ENCODE results near the gene IMPG2. TPM values are rescaled to one million over a fixed set of nuclear protein-coding genes. Genes with fewer than 3 reads are reported as not detected.
A peak's percentile ranks its signal among the peaks of the same experiment; 100 is the strongest.

IMPG2 gene
- total and polyA plus RNA-seq, 7 donors = 0.07 to 1.4 (median 0.66) TPM; not detected in 2

- no peaks in the 10 kb centered on the region for H3K9me3 ChIP-seq
- 95 to 97% methylated on average over 7 of the region's 7 CpGs for WGBS, 2 donors
Observed at GRCh38 chr3:101329016-101329673, 8.8 kb upstream of the IMPG2 start.

DNA sequence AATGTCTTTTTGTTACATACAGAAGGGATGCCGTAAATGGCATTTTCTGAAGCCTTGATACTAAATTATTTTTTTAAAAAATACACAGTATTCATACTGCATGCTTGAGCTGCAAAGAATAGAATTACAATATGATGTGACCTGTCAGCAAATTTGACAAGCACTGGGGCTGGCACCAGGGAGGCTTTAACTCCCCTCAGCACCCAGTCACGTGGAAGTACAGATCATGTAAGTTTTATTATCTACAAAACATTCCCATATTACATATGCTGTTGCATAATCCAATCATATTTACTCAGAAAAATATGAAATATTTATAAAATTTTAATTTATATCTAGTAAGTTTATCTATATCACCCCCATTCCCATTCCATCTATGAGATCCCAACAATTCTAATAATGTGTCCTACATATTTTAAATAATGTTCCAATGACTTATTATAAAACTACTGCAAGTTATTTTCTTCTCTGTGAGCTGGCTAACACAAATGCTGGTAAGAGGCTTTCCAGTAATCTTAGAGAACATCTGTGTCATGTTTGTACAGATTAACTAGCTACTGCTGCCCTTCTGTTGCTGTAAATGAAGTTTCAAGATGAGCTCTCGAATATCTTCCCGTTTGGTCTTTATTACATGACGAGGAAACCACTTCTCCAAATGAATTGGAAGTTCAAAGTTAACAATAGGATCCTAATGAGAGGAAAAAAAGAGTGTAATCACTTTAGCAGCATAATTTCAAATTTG lies 5.2 kb upstream of the IMPG2 start:
- TF ChIP-seq POLR2A (IDR thresholded peaks at IDR 0.05) (no peak), POLR2AphosphoS5 (IDR thresholded peaks at IDR 0.05) (peak in 2 of 4 donors; percentile 10 to 30)
- TF ChIP-seq, protein P1, sequence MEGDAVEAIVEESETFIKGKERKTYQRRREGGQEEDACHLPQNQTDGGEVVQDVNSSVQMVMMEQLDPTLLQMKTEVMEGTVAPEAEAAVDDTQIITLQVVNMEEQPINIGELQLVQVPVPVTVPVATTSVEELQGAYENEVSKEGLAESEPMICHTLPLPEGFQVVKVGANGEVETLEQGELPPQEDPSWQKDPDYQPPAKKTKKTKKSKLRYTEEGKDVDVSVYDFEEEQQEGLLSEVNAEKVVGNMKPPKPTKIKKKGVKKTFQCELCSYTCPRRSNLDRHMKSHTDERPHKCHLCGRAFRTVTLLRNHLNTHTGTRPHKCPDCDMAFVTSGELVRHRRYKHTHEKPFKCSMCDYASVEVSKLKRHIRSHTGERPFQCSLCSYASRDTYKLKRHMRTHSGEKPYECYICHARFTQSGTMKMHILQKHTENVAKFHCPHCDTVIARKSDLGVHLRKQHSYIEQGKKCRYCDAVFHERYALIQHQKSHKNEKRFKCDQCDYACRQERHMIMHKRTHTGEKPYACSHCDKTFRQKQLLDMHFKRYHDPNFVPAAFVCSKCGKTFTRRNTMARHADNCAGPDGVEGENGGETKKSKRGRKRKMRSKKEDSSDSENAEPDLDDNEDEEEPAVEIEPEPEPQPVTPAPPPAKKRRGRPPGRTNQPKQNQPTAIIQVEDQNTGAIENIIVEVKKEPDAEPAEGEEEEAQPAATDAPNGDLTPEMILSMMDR (IDR thresholded peaks at IDR 0.05) = no peak
- Histone ChIP-seq H3K27ac (peak overlapping the region in 2 of 4 donors; percentile 5 to 35), H3K4me3 (no peak overlapping the region), H3K27me3 (no peaks in the 10 kb centered on the region), H3K4me1 (peaks cover 0 to 9% (median 4%) of the 10 kb centered on the region in 4 donors), H3K36me3 (peaks cover 0 to 36% (median 0%) of the 10 kb centered on the region in 4 donors), H3K9me3 (no peaks in the 10 kb centered on the region)
- intact Hi-C loops (cut with DNase I) = no loop called here
- WGBS, 2 donors = 83 to 86% methylated on average over 5 of the region's 5 CpGs
- DNase-seq = no peak

More at GRCh38 chr3:101329016-101329673, 8.8 kb upstream of the IMPG2 start:
- peaks cover 0 to 9% (median 4%) of the 10 kb centered on the region in 4 donors for H3K4me1 ChIP-seq
- no peak for DNase-seq
- intact Hi-C loops (cut with DNase I) = no loop called here
- no peaks in the 10 kb centered on the region for H3K27me3 ChIP-seq
- H3K36me3 ChIP-seq = peaks cover 0 to 49% (median 0%) of the 10 kb centered on the region in 4 donors
- TF ChIP-seq EP300 (IDR thresholded peaks at IDR 0.05) = no peak
- TF ChIP-seq, protein P1 (IDR thresholded peaks at IDR 0.05) = no peak
- no peak for TF ChIP-seq POLR2A (IDR thresholded peaks at IDR 0.05)
- no peak for TF ChIP-seq POLR2AphosphoS5 (IDR thresholded peaks at IDR 0.05)
- H3K4me3 ChIP-seq = no peak overlapping the region
- H3K27ac ChIP-seq = no peak overlapping the region

GRCh38 chr3:101319531-101319930 lies 844 bp downstream of the IMPG2 start:
- intact Hi-C loops (cut with DNase I) = no loop called here
- no peak for TF ChIP-seq EP300 (IDR thresholded peaks at IDR 0.05)
- DNase-seq = no peak
- Histone ChIP-seq H3K36me3 (no peaks in the 10 kb centered on the region), H3K27ac (peak overlapping the region in 2 of 4 donors; percentile 31 to 40), H3K9me3 (no peaks in the 10 kb centered on the region), H3K4me3 (peak overlapping the region in 2 of 4 donors; percentile 10 to 34), H3K27me3 (no peaks in the 10 kb centered on the region), H3K4me1 (peaks cover 0 to 3% (median 0%) of the 10 kb centered on the region in 4 donors)
- 54 to 70% methylated on average over 5 of the region's 5 CpGs for WGBS, 2 donors

DNA sequence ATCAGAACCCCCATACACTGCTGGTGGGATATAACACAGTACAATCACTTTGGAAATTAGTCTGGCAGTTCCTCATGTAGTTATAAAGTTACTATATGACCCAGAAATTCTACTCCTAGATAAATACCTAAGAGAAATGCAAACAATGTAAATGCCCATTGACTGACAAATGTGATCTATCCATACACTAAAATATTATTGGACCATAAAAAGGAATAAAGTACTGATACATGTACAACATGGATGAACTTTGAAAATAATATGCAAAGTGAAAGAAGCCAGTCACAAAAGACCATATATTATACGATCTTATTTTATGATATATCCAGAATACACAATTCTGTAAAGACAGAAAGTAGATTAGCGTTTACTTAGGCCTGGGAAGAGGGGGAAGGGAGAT lies 7.8 kb downstream of the IMPG2 start:
- no peaks in the 10 kb centered on the region for H3K27me3 ChIP-seq
- no peak for TF ChIP-seq POLR2A (IDR thresholded peaks at IDR 0.05)
- TF ChIP-seq POLR2AphosphoS5 (IDR thresholded peaks at IDR 0.05) = no peak
- TF ChIP-seq, protein P1 (IDR thresholded peaks at IDR 0.05) = no peak
- no peak for TF ChIP-seq EP300 (IDR thresholded peaks at IDR 0.05)
- DNase-seq = no peak
- no peaks in the 10 kb centered on the region for H3K9me3 ChIP-seq
- peaks cover 0 to 22% (median 12%) of the 10 kb centered on the region in 4 donors for H3K4me1 ChIP-seq
- no peaks in the 10 kb centered on the region for H3K36me3 ChIP-seq
- intact Hi-C loops (cut with DNase I) = no loop called here
- H3K27ac ChIP-seq = no peak overlapping the region
- WGBS, 2 donors = 20 to 72% methylated on average over 2 of the region's 2 CpGs
- no peak overlapping the region for H3K4me3 ChIP-seq

DNA sequence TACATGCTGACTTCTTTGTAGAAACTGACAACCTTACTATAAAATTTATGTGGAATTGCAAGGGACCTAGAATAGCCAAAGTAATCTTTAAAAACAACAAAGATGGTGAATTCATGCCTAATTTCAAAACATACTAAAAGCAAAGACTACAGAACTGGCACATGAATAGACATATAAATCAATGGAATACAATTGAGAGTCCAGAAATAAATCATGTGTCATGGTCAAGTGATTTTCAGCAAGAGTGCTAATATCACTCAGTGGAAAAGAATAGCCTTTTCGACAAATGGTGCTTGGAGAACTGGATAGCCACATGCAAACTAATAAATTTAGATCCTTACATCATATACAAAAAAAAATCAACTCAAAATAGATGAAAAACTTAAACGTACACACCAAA lies 8.7 kb downstream of the IMPG2 start:
- Histone ChIP-seq H3K27me3 (no peaks in the 10 kb centered on the region), H3K36me3 (no peaks in the 10 kb centered on the region), H3K4me1 (peaks cover 0 to 22% (median 12%) of the 10 kb centered on the region in 4 donors), H3K9me3 (no peaks in the 10 kb centered on the region), H3K4me3 (no peak overlapping the region), H3K27ac (no peak overlapping the region)
- 49 to 74% methylated on average over 2 of the region's 2 CpGs for WGBS, 2 donors
- DNase-seq = no peak
- TF ChIP-seq, protein P1 (IDR thresholded peaks at IDR 0.05) = no peak
- TF ChIP-seq POLR2A (IDR thresholded peaks at IDR 0.05) = no peak
- TF ChIP-seq EP300 (IDR thresholded peaks at IDR 0.05) = no peak
- TF ChIP-seq POLR2AphosphoS5 (IDR thresholded peaks at IDR 0.05) = no peak
- intact Hi-C loops (cut with DNase I) = no loop called here

All from sigmoid colon (tissue), 7 donors.